OCI-LY3 (cell line): ENCODE measurements around the gene RNF40.

Source experiments
- CTCF ChIP-seq: fragments of 200-600, 300-600 bp; sonication (generic); IDR thresholded peaks from 2 replicates; pipeline ENCODE4 v1.5.1; 2014; ENCODE audit warnings: antibody characterized with exemption, low read length, low read depth
- EZH2phosphoT487 ChIP-seq: fragments of 200-600 bp; shearing (Covaris generic); IDR thresholded peaks from 2 replicates; pipeline ENCODE4 v1.6.1; 2018; ENCODE audit warnings: antibody characterized with exemption, mixed run types, low read depth

- TF ChIP-seq CTCF = no peak
- TF ChIP-seq EZH2phosphoT487 = no peak
Measured at GRCh38 chr16:30744183-30744582, 17.9 kb upstream of the RNF40 start.
